Measurements from ENCODE around the gene RNU2-1. TPM values are rescaled to one million over a fixed set of nuclear protein-coding genes. Genes with fewer than 3 reads are reported as not detected.
"Not testable (repeated sequence)": the region's sequence is repeated elsewhere in the genome, so short reads cannot be mapped to it uniquely, and the experiment has no call there.

Gene RNU2-1
- total RNA-seq, 5 donors from 2014 or later (not counting 1 experiment from before 2014, with no cell fraction given): 2,693 to 4,491 (median 3,278) TPM

GRCh38 chr17:43239597-43239996 is 5.8 kb upstream of the RNU2-1 start:
- H3K4me3 Mint-ChIP-seq; H3K27me3 ChIP-seq (replicated peaks in 1 of 2; ENCODE audit: control insufficient read depth in 2 of 2, extremely low read depth in 1 of 2, insufficient read depth in 2 of 2, low read length in 1 of 2); H3K4me1 Mint-ChIP-seq; H3K36me3 ChIP-seq (ENCODE audit: control insufficient read depth in 2 of 2, extremely low read depth in 1 of 2, insufficient read depth in 1 of 2, low read length in 1 of 2); H3K4me3 ChIP-seq (ENCODE audit: control insufficient read depth in 1 of 2, extremely low read depth in 1 of 2, low read length in 1 of 2); CTCF ChIA-PET; H3K27me3 Mint-ChIP-seq; H3K9me3 ChIP-seq; H3K9me3 Mint-ChIP-seq; H3K4me1 ChIP-seq (ENCODE audit: control insufficient read depth in 1 of 2, extremely low read depth in 1 of 2, insufficient read depth in 2 of 2, low read length in 2 of 2); H3K36me3 Mint-ChIP-seq; H3K27ac ChIP-seq (ENCODE audit: low read length); DNase-seq; POLR2A ChIA-PET; H3K27ac Mint-ChIP-seq: not testable (repeated sequence)
- no CpG with 5 or more reads among the region's 26 CpGs for WGBS (ENCODE audit: insufficient coverage)
- peak in 1 of 4 experiments; percentile 36 for ATAC-seq (replicated peaks in 1 of 4)

DNA sequence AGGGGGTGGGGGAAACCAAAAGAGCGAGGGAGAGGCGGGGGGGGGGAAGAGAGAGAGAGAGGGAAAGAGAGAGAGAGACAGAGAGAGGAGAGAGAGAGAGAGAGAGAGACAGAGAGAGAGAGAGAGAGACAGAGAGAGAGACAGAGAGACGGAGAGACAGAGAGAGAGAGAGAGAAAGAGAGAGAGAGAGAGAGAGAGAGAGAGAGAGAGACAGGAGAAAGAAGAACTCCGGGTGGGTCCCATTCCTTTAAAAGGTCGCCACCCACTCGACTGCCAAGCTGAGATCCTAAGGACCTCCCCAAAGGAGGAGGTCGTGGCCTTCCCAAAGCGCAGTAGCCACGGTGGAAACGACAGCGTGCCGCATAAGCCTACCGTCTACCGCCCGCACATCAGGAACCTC is 514 bp downstream of the RNU2-1 start:
- H3K36me3 Mint-ChIP-seq; H3K4me1 Mint-ChIP-seq; H3K9me3 ChIP-seq; H3K4me3 Mint-ChIP-seq; H3K4me3 ChIP-seq (ENCODE audit: control insufficient read depth in 1 of 2, extremely low read depth in 1 of 2, low read length in 1 of 2); H3K27ac Mint-ChIP-seq; H3K27ac ChIP-seq (ENCODE audit: low read length); POLR2A ChIA-PET; H3K9me3 Mint-ChIP-seq; H3K27me3 ChIP-seq (replicated peaks in 1 of 2; ENCODE audit: control insufficient read depth in 2 of 2, extremely low read depth in 1 of 2, insufficient read depth in 2 of 2, low read length in 1 of 2); H3K36me3 ChIP-seq (ENCODE audit: control insufficient read depth in 2 of 2, extremely low read depth in 1 of 2, insufficient read depth in 1 of 2, low read length in 1 of 2); H3K4me1 ChIP-seq (ENCODE audit: control insufficient read depth in 1 of 2, extremely low read depth in 1 of 2, insufficient read depth in 2 of 2, low read length in 2 of 2); CTCF ChIA-PET; DNase-seq; H3K27me3 Mint-ChIP-seq; ATAC-seq (replicated peaks in 1 of 4): not testable (repeated sequence)
- no CpG with 5 or more reads among the region's 15 CpGs for WGBS (ENCODE audit: insufficient coverage)

GRCh38 chr17:43232021-43232699 is 1.6 kb downstream of the RNU2-1 start:
- H3K9me3 Mint-ChIP-seq; H3K9me3 ChIP-seq; H3K4me1 Mint-ChIP-seq; H3K27me3 Mint-ChIP-seq; POLR2A ChIA-PET; H3K4me3 ChIP-seq (ENCODE audit: control insufficient read depth in 1 of 2, extremely low read depth in 1 of 2, low read length in 1 of 2); H3K4me1 ChIP-seq (ENCODE audit: control insufficient read depth in 1 of 2, extremely low read depth in 1 of 2, insufficient read depth in 2 of 2, low read length in 2 of 2); H3K36me3 Mint-ChIP-seq; H3K27me3 ChIP-seq (replicated peaks in 1 of 2; ENCODE audit: control insufficient read depth in 2 of 2, extremely low read depth in 1 of 2, insufficient read depth in 2 of 2, low read length in 1 of 2); CTCF ChIA-PET; H3K36me3 ChIP-seq (ENCODE audit: control insufficient read depth in 2 of 2, extremely low read depth in 1 of 2, insufficient read depth in 1 of 2, low read length in 1 of 2); H3K27ac ChIP-seq (ENCODE audit: low read length); ATAC-seq (replicated peaks in 1 of 4); H3K27ac Mint-ChIP-seq: not testable (repeated sequence)
- H3K4me3 Mint-ChIP-seq: peak overlapping the region in 2 of 3 donors; percentile 42 to 60
- DNase-seq: peak in 13 of 35 experiments; percentile 9 to 44 (median 20)
- WGBS (ENCODE audit: insufficient coverage): 93% methylated on average over 11 of the region's 24 CpGs

GRCh38 chr17:43231205-43232020 is 2.4 kb downstream of the RNU2-1 start:
- H3K36me3 ChIP-seq (ENCODE audit: control insufficient read depth in 2 of 2, extremely low read depth in 1 of 2, insufficient read depth in 1 of 2, low read length in 1 of 2); H3K4me1 Mint-ChIP-seq; H3K4me3 ChIP-seq (ENCODE audit: control insufficient read depth in 1 of 2, extremely low read depth in 1 of 2, low read length in 1 of 2); POLR2A ChIA-PET; H3K27ac Mint-ChIP-seq; ATAC-seq (replicated peaks in 1 of 4); H3K27me3 Mint-ChIP-seq; H3K9me3 Mint-ChIP-seq; H3K4me1 ChIP-seq (ENCODE audit: control insufficient read depth in 1 of 2, extremely low read depth in 1 of 2, insufficient read depth in 2 of 2, low read length in 2 of 2); H3K36me3 Mint-ChIP-seq; DNase-seq; H3K27ac ChIP-seq (ENCODE audit: low read length); CTCF ChIA-PET; H3K27me3 ChIP-seq (replicated peaks in 1 of 2; ENCODE audit: control insufficient read depth in 2 of 2, extremely low read depth in 1 of 2, insufficient read depth in 2 of 2, low read length in 1 of 2); H3K9me3 ChIP-seq: not testable (repeated sequence)
- peak overlapping the region in 1 of 3 donors; percentile 42 for H3K4me3 Mint-ChIP-seq
- WGBS (ENCODE audit: insufficient coverage): no CpG with 5 or more reads among the region's 40 CpGs

GRCh38 chr17:43228020-43228782 is 5.6 kb downstream of the RNU2-1 start, which contains the start of gene CCDC200:
TSS of gene CCDC200 (minus strand) at chr17:43228623. CDS start at chr17:43228554, 69 bp downstream.
- H3K4me1 Mint-ChIP-seq; DNase-seq; H3K27me3 ChIP-seq (replicated peaks in 1 of 2; ENCODE audit: control insufficient read depth in 2 of 2, extremely low read depth in 1 of 2, insufficient read depth in 2 of 2, low read length in 1 of 2); H3K36me3 Mint-ChIP-seq; ATAC-seq (replicated peaks in 1 of 4); H3K9me3 Mint-ChIP-seq; H3K4me3 Mint-ChIP-seq; POLR2A ChIA-PET; H3K27me3 Mint-ChIP-seq; H3K27ac Mint-ChIP-seq; H3K4me1 ChIP-seq (ENCODE audit: control insufficient read depth in 1 of 2, extremely low read depth in 1 of 2, insufficient read depth in 2 of 2, low read length in 2 of 2); H3K27ac ChIP-seq (ENCODE audit: low read length); H3K9me3 ChIP-seq; CTCF ChIA-PET; H3K4me3 ChIP-seq (ENCODE audit: control insufficient read depth in 1 of 2, extremely low read depth in 1 of 2, low read length in 1 of 2); H3K36me3 ChIP-seq (ENCODE audit: control insufficient read depth in 2 of 2, extremely low read depth in 1 of 2, insufficient read depth in 1 of 2, low read length in 1 of 2): not testable (repeated sequence)
- no CpG with 5 or more reads among the region's 7 CpGs for WGBS (ENCODE audit: insufficient coverage)

GRCh38 chr17:43226393-43226792 is 7.4 kb downstream of the RNU2-1 start:
- no peaks in the 10 kb centered on the region for H3K27me3 ChIP-seq (replicated peaks in 1 of 2; ENCODE audit: control insufficient read depth in 2 of 2, extremely low read depth in 1 of 2, insufficient read depth in 2 of 2, low read length in 1 of 2)
- H3K9me3 ChIP-seq: no peaks in the 10 kb centered on the region
- no peak overlapping the region for H3K27ac ChIP-seq (ENCODE audit: low read length)
- peaks cover 0 to 3% (median 0%) of the 10 kb centered on the region in 3 donors for H3K4me1 Mint-ChIP-seq
- CTCF ChIA-PET: interaction anchor here in 1 of 2 donors (0.6 kb wide), 1 partner anchor 26 kb away, joined by 3 read pairs; no protein-coding TSS in a partner anchor
- H3K36me3 Mint-ChIP-seq: peaks cover 8% of the 10 kb centered on the region
- peaks cover 3 to 6% of the 10 kb centered on the region in 2 donors for H3K36me3 ChIP-seq (ENCODE audit: control insufficient read depth in 2 of 2, extremely low read depth in 1 of 2, insufficient read depth in 1 of 2, low read length in 1 of 2)
- no peaks in the 10 kb centered on the region for H3K9me3 Mint-ChIP-seq
- 94% methylated on average over 3 of the region's 7 CpGs for WGBS (ENCODE audit: insufficient coverage)
- H3K27me3 Mint-ChIP-seq: no peaks in the 10 kb centered on the region
- POLR2A ChIA-PET: no interaction called here
- no peak for DNase-seq
- H3K4me3 Mint-ChIP-seq: no peak overlapping the region
- H3K4me3 ChIP-seq (ENCODE audit: control insufficient read depth in 1 of 2, extremely low read depth in 1 of 2, low read length in 1 of 2): no peak overlapping the region
- ATAC-seq (replicated peaks in 1 of 4): no peak
- H3K4me1 ChIP-seq (ENCODE audit: control insufficient read depth in 1 of 2, extremely low read depth in 1 of 2, insufficient read depth in 2 of 2, low read length in 2 of 2): peaks cover 0 to 4% of the 10 kb centered on the region in 2 experiments
- no peak overlapping the region for H3K27ac Mint-ChIP-seq
